NCI-H1105 treated with DMSO at 0.1 percent for 48 hours (cell line): Measurements from ENCODE around the gene DIAPH3.

Experiments
- DNase-seq: peaks from one replicate; lab custom pipeline; 2025; lab: John Stamatoyannopoulos, UW

The DIAPH3 gene

GRCh38 chr13:59672445-59672844 lies 491.3 kb downstream of the DIAPH3 start:
- no peak for DNase-seq

- DNase-seq: no peak
These were observed 491.8 kb downstream of the DIAPH3 start for GRCh38 chr13:59671881-59672280.

GRCh38 chr13:59666504-59666903 lies 497.2 kb downstream of the DIAPH3 start:
- DNase-seq: no peak

GRCh38 chr13:59665732-59666131 lies 498.0 kb downstream of the DIAPH3 start:
- no peak for DNase-seq

GRCh38 chr13:59665184-59665583 lies 498.5 kb downstream of the DIAPH3 start:
- no peak for DNase-seq

GRCh38 chr13:59664586-59664985 lies 499.1 kb downstream of the DIAPH3 start:
- DNase-seq: no peak

- no peak for DNase-seq
These were observed 500.0 kb downstream of the DIAPH3 start for GRCh38 chr13:59663707-59664106.

- no peak for DNase-seq
These were observed 503.1 kb downstream of the DIAPH3 start for GRCh38 chr13:59660582-59660981.

GRCh38 chr13:59659981-59660380 lies 503.7 kb downstream of the DIAPH3 start:
- no peak for DNase-seq

GRCh38 chr13:59658738-59659330 lies 504.9 kb downstream of the DIAPH3 start:
- no peak for DNase-seq

- no peak for DNase-seq
These were observed 505.5 kb downstream of the DIAPH3 start for GRCh38 chr13:59658027-59658737.

GRCh38 chr13:59653916-59654315 lies 509.8 kb downstream of the DIAPH3 start:
- DNase-seq: no peak

GRCh38 chr13:59651479-59651878 lies 512.2 kb downstream of the DIAPH3 start:
- DNase-seq: no peak

GRCh38 chr13:59643906-59644626 lies 519.7 kb downstream of the DIAPH3 start:
- no peak for DNase-seq

GRCh38 chr13:59643364-59643841 lies 520.3 kb downstream of the DIAPH3 start:
- DNase-seq: no peak

- no peak for DNase-seq
These were observed 521.9 kb downstream of the DIAPH3 start for GRCh38 chr13:59641817-59642216.

- DNase-seq: no peak
These were observed 522.5 kb downstream of the DIAPH3 start for GRCh38 chr13:59641261-59641660.

GRCh38 chr13:59638404-59638803 lies 525.3 kb downstream of the DIAPH3 start:
- DNase-seq: no peak

GRCh38 chr13:59635589-59635988 lies 528.1 kb downstream of the DIAPH3 start:
- no peak for DNase-seq

GRCh38 chr13:59633290-59633689 lies 530.4 kb downstream of the DIAPH3 start:
- no peak for DNase-seq

GRCh38 chr13:59631271-59631670 lies 532.5 kb downstream of the DIAPH3 start:
- DNase-seq: peak; percentile 32

- no peak for DNase-seq
These were observed 538.6 kb downstream of the DIAPH3 start for GRCh38 chr13:59625111-59625510.
